Heart left ventricle (tissue), 13 donors: ENCODE measurements around the gene TMEM243.

Experiments used
- POLR2A ChIP-seq, 2 donors: fragments of 450-650 bp; IDR thresholded peaks; one replicate each; pipeline ENCODE4 v1.6.1; 2017; ENCODE audit warnings: antibody characterized with exemption in 2 of 2, mild to moderate bottlenecking in 2 of 2, moderate library complexity in 2 of 2
- TF ChIP-seq, protein P1 (sequence below), 12 donors: fragments of 200-600 bp; sonication (generic) in 4 of 12; IDR thresholded peaks; one replicate each; pipeline versions ENCODE4 v1.5.0 to v1.8.0; 2018 to 2022; ENCODE audit warnings: antibody characterized with exemption in 12 of 12, mild to moderate bottlenecking in 5 of 12
- donor health status: ischemic (EF 13 %, LVEDD 7.1; RV severe dilation, severe dysfunction).
- donor health status: DM: no; HTN: yes; CAD: no.
- donor health status: DM: no; HTN: no; CAD: no.
- donor health status: ischemic (EF 25% LVEDD 6.9; RV normal size, moderate dysfunction).
- donor health status: ischemic (EF 25% LVEDD 5.7; RV mildly dilated, moderate dysfunction).
- donor health status: ischemic (EF 35%, LVEDD 5.7; RV mildly dilated, moderate dysfunction).
- donor health status: nonischemic (EF 11% LVEDD 7.7; RV severe dilation, severe dysfunction).
- donor health status: DM: yes; HTN: yes; CAD: no.
- donor health status: PGD.
- donor health status: ischemic (EF 29% LVEDD 5.4; RV normal size, mild dysfunction).
- donor health status: nonischemic (EF 23%, LVEDD 6.1; RV moderate dilation, normal function).

DNA sequence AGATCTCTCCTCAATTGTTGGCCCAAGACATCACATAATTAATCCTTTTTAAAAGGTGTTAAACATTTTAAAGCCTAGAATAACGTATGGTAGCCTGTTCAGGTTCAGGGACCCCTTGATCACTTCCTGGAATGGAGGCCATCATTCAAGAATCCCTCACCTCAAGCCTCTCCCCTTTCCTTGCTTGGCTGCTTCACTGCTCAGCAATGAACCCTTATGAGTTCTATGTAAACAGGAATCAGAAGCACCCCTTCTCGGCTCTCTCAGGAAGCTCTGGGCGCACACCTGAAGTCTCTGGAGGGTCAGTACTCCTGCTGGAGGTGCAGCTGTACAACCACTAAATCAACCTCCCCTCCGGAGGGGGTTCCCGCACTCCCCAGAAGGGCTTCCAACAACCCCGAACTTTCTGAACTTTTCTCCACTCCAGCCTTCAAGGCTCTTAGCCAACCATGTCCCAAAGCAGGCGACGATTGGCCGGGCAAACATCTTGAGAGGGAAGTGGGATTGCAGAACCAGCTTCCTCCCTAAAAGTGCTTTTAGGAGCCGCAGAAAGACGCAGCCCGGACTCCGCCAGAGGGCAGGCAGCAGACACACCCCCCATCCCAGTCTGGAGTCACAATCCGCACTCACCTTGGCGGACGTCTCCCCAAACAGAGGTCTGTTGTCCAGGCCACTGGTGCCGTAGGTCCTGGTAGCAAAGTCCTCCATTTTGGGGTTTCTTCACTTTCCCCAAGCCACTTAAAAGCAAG, 562 bp downstream of the TMEM243 start:
- TF ChIP-seq, protein P1, sequence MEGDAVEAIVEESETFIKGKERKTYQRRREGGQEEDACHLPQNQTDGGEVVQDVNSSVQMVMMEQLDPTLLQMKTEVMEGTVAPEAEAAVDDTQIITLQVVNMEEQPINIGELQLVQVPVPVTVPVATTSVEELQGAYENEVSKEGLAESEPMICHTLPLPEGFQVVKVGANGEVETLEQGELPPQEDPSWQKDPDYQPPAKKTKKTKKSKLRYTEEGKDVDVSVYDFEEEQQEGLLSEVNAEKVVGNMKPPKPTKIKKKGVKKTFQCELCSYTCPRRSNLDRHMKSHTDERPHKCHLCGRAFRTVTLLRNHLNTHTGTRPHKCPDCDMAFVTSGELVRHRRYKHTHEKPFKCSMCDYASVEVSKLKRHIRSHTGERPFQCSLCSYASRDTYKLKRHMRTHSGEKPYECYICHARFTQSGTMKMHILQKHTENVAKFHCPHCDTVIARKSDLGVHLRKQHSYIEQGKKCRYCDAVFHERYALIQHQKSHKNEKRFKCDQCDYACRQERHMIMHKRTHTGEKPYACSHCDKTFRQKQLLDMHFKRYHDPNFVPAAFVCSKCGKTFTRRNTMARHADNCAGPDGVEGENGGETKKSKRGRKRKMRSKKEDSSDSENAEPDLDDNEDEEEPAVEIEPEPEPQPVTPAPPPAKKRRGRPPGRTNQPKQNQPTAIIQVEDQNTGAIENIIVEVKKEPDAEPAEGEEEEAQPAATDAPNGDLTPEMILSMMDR (IDR thresholded peaks at IDR 0.05), result peak in 1 of 12 donors; percentile 6
- no peak for TF ChIP-seq POLR2A (IDR thresholded peaks at IDR 0.05)
